Stimulated activated CD4-positive, alpha-beta T cell treated with anti-CD3 and anti-CD28 coated beads, Interleukin-4, amount 100 ng/mL, for 4 hours (primary cell): ENCODE results near the gene GRHL3.
A peak's percentile ranks its signal among the peaks of the same experiment; 100 is the strongest.

ENCODE experiments used
- DNase-seq, 2 experiments: peaks; one replicate each; pipeline ENCODE4 v3.0.0-alpha.2; 2020

GRHL3 gene

GRCh38 chr1:24345334-24345733, 26.2 kb downstream of the GRHL3 start:
- DNase-seq: no peak

DNA sequence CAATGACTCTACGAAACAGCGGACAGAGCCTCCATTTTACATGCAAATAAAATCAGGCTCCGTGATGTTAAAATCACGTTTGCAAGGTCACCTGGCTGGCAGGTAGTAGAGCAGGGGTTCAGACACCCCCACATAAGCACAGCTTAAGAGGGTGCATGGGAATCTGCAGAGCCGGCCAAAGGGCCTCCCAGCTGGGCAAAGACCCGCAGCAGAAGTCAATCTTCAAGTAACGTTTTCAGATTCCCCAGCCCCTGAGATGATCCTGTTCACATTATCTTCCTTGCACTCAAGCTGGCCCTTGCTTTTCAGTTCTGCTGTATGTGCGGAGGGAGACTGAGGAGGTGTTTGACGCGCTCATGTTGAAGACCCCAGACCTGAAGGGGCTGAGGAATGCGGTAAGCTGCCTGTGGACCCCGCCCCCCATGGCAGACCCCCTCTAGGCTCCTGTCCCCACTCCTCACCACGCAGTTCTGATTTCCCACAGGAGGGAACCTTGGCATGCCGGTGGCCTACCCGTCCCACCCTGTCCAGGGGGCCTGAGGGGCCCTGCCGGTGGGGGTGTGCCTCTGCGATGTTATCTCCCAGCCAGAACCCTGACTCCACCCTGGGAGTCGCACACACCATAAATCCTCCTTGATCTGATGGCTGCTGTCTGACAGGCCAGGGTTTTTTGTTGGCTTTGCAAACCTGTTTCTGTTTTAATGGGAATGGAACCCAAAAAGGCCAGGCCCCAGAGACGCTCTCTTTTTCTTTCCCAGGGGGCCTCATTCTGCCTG, 28.2 kb downstream of the GRHL3 start:
- DNase-seq: no peak

- DNase-seq: no peak
Observed at GRCh38 chr1:24348196-24348595, 29.0 kb downstream of the GRHL3 start.

DNA sequence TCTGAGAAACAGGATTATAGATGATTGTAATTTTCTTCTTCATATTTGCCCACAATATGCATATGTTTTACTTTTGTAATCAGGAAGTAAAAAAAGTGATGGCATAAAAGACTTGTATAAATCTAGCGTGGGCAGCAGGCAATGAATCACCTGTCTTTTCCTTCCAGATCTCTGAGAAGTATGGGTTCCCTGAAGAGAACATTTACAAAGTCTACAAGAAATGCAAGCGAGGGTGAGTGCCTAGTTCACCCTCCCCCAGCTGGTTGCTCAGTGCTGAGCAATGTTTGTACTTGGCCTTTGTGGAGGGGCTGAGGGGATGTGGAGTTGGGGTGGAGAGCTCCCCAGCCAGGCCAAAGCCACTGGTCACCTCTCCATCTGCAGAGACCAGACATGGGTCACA, 30.7 kb downstream of the GRHL3 start:
- peak in 1 of 2 experiments; percentile 62 for DNase-seq

- no peak for DNase-seq
Observed at GRCh38 chr1:24351247-24351646, 32.1 kb downstream of the GRHL3 start.

GRCh38 chr1:24351918-24352627, 32.9 kb downstream of the GRHL3 start:
- peak; percentile 26 to 36 for DNase-seq

DNA sequence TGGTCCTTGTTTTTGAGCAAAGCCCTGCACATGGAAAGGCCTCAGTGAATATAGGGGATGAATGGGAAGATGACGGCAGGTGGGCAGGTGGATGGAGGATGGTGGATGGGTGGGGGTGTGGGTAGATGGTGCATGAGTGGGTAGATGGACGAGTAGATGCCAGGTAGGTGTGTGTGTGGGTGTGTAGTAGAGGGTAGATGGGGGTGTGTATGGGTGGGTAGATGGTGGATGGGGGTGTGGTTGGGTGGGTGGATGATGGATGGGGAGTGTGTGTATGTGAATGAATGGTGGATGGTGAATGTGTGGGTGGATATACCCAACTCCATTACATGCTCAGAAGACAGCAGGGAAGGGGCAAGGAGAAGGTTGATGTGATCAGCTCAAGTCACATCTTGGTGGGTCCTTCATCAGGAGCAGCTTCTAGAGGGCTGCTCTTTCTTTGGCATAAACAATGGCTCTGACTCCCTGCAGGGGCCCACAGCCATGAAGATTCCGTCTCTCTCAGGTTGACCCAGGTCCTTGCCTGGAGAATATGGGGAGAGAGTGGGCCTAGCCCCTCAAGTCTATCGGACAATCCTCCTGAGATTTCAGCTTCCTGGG, 34.2 kb downstream of the GRHL3 start:
- DNase-seq: no peak

DNA sequence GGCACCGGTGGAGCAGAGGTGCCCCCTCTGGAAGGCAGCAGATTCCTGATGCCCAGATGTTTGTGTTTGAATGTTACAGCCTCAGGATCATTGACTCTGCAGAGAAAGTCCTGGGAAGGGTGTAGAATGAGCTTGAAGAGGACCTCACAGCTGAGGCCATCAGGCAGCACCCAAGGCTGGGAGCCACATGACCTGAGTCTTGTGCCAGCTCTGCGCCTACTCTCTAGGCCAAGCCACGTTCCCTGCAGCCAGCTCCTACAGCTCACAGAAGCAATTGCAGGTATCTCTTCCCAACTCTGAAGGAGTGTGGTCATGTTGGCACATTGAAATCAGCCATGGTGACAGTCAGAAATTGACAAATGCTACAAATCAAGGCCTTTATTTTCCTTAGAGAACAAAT, 36.3 kb downstream of the GRHL3 start:
- no peak for DNase-seq

DNA sequence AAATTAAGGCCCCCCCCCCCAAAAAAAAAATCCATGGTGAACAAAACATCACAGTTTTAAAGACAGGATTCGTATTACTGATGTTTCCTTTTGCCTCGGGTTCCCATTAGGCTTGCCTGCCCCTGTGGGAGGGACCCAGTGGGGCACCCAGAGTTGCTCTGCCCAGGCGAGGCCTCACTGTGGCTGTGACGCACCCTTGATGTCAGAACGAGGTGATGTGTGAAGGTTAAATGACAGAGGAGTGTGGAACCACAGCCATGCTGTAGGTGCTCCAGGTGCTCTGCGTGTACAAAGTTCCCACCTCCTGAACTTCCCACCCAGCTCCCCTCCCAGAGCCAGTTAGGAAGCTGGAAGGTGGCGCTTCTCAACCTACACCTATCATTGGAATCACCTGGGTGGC, 37.9 kb downstream of the GRHL3 start:
- DNase-seq: no peak

- DNase-seq: no peak
Observed at GRCh38 chr1:24360681-24361080, 41.5 kb downstream of the GRHL3 start.

GRCh38 chr1:24361811-24362210, 42.7 kb downstream of the GRHL3 start:
- DNase-seq: no peak

DNA sequence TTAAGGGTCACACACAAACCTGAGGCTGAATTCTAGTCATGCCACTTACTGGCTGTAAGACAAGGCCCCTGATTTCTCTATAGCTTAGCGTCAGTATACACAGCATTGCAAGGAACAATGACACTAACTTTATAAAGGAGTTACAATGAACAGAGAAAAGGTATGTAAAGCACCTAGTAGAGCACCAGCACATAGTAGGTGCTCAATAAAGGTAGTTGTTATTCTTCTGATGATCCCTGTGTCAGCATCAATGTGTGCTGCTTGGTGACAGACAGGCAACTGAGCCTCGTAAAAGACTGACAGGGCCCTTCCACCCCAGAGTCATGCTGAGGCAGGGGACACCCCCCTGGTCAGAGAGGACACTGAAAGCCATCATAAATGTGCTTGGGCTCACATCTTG, 43.2 kb downstream of the GRHL3 start:
- no peak for DNase-seq

- DNase-seq: no peak
Observed at GRCh38 chr1:24362982-24363614, 43.9 kb downstream of the GRHL3 start.

GRCh38 chr1:24363994-24364393, 44.8 kb downstream of the GRHL3 start:
- no peak for DNase-seq

DNA sequence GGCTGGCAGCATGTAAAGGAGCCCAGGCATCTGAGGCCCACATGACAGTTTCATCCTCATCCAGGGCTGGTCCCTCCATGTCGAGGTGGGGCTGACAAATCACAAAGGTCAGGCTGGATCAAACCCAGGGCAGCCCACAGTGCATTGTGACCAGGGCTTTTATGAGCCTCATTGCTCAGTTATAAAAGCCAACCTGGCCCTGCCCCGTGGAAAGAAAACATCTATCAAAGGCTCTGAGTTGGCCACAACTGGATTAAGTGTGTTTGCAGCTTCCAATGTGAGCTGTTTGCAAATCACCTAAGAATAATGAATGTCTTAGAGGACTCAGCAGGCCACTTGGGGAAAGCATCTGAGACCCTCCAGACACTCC, 45.4 kb downstream of the GRHL3 start:
- no peak for DNase-seq

- DNase-seq: no peak
Observed at GRCh38 chr1:24364975-24365678, 46.0 kb downstream of the GRHL3 start.

GRCh38 chr1:24366707-24367106, 47.5 kb downstream of the GRHL3 start:
- no peak for DNase-seq

DNA sequence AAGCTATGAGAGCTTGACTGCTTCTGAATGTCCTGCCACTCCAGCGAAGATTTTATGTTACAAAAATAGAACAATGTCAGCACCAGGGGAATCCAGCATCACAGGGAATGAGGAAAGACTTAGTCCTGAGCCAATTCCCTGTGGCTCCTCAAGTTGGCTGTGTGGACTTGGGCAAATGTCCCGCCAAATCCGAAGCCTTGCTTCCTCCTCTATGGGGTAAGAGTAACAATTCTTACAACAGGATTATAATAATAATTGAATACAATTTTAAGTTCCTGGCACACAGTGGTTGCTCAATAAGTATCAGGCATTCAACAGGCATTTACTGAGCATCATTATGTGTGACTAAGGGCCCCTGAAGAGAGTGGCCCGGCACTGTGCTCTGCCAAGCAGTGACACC, 50.0 kb downstream of the GRHL3 start:
- DNase-seq: no peak

- no peak for DNase-seq
Observed at GRCh38 chr1:24369801-24370200, 50.6 kb downstream of the GRHL3 start.

- DNase-seq: no peak
Observed at GRCh38 chr1:24373044-24373443, 53.9 kb downstream of the GRHL3 start.

DNA sequence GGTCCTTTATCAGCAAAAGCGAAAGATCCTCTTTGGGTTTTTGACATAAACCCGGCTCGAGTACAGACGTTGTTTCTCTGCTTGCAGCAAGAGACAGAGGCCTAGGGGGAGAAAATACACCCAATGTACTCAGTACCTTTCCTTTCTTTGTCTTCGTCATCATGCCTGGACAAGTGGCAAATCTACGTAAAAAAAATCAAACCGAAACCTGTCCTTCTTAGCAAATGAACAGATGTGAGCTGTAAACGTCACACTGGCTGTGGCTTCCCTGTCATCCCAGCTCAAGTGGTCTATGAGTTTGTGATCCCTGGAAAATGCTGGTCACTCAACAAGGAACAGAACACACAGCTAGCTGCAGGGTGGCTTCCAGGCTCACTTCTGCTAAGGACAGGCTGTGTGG, 54.6 kb downstream of the GRHL3 start:
- no peak for DNase-seq

GRCh38 chr1:24374891-24375786, 56.0 kb downstream of the GRHL3 start:
- no peak for DNase-seq
